GM15510 (cell line): Measurements from ENCODE around the gene ASH1L.

Experiments used
- POLR2A ChIP-seq: IDR thresholded peaks from 3 replicates; pipeline ENCODE4 v1.6.1; 2011; ENCODE audit warnings: borderline replicate concordance; ENCODE audit not compliant: insufficient read length; ENCODE audit errors: extremely low read depth

ASH1L gene

DNA sequence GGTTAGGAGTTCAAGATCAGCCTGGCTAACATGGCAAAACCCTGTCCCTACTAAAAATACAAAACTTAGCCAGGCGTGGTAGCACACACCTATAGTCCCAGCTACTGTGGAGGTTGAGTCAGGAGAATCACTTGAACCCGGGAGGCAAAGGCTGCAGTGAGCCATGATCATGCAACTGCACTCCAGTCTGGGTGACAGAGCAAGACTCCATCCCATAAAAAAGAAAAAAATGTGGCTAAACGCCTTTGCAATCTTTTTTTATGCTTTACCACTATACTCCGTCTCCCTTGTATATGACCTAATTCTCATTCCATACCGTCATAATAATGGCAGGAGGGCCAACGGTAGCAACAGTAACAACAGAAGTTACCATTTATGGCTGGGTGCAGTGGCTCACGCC lies 109.5 kb downstream of the ASH1L start:
- no peak for TF ChIP-seq POLR2A

DNA sequence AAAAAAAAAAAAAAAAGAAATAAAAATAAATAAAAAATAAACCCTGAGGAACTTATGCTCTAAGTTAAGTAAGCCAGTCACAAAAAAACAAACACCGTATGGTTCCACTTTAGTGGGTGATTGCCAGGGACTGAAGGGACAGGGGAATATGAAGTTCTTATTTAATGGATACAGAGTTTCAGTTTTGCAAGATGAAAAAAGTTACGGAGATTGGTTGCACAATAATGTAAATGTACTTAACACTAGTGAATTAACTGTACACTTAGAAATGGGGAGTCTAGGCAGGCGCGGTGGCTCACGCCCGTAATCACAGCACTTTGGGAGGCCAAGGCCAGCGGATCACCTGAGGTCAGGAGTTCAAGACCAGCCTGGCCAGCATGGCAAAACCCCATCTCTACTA lies 111.4 kb downstream of the ASH1L start:
- TF ChIP-seq POLR2A: no peak

DNA sequence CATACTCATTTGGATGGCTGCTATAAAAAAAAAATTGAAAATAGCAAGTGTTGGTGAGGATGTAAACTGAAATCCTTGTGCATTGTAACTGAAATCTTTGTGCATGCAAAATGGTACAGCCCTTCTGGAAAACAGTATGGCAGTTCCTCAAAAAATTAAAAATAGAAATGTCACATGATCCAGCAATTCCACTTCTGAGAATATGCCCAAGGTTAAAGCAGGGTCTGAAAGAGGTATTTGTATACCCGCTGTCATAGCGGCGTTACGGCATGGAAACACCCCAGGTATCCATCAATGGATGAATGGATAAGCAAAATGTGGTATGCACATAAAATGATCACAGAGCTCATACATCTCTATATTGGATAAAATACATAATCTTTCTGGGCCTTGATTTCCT lies 125.2 kb downstream of the ASH1L start:
- TF ChIP-seq POLR2A: no peak

DNA sequence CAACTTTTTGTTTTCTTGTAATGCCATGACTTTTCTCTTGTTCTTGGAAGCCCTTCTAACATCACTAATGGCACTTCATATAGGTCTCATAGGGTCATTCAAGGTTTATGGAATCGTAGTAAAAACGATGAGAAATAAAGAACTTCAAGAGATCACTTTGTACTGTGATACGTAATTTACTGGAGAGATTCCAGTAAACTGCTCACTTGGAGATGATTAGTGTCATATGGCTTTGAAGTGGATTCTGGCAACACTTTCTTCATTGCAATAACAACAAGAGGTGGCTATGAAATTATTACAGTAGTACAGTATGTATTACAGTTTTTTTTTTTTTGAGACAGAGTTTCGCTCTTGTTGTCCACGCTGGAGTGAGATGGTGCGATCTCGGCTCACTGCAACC lies 138.5 kb downstream of the ASH1L start:
- TF ChIP-seq POLR2A: no peak

DNA sequence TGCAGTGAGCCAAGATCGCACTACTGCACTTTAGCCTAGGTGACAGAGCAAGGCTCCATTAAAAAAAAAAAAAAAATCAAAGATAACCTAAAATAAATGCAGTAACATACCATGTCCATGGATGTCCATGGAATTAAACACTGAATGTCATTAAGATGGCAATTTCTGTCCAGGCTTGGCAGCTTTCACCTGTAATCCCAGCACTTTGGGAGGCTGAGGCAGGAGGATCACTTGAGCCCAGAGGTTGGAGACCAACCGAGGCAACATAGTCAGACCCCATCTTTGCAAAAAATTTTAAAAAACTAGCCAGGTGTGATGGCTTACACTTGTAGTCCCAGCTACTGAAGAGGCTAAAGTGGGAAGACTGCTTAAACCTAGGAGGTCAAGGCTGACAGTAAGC lies 141.8 kb downstream of the ASH1L start:
- no peak for TF ChIP-seq POLR2A

DNA sequence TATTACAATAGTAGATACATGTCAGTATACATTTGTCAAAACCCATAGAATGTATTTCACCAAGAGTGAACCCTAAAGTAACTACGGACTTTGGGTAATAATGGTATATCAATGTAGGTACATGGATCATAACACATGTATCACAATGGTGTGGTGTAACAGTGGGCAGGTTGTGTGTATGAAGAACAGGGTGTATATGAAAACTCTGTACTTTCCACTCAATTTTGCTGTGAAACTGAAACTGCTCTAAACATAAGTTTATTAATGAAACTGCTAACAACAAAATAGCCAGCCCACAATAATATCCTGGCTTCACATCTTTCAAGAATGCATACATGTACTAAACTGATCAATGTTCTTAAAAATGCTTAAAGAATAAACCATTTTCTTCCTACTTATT lies 151.7 kb downstream of the ASH1L start:
- TF ChIP-seq POLR2A: no peak

DNA sequence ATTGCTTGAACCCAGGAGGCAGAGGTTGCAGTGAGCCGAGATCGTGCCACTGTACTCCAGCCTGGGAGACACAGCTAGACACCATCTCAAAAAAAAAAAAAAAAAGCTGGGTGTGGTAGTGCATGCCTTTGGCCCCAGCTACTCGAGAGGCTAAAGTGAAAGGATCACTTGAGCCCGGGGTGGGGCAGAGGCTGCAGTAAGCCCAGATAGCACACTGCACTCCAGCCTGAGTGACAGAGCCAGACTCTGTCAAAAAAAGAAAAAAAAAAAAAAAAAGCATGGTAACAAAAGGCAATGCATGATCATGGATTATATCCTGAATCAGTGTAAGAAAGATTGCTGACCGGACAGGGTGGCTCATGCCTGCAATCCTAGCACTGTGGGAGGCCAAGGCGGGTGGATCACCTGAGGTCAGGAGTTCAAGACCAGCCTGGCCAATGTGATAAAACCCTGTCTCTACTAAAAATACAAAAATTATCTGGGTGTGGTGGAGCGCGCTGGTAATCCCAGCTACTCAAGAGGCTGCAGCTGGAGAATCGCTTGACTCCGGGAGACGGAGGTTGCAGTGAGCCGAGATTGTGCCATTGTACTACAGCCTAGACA lies 165.6 kb downstream of the ASH1L start:
- no peak for TF ChIP-seq POLR2A

DNA sequence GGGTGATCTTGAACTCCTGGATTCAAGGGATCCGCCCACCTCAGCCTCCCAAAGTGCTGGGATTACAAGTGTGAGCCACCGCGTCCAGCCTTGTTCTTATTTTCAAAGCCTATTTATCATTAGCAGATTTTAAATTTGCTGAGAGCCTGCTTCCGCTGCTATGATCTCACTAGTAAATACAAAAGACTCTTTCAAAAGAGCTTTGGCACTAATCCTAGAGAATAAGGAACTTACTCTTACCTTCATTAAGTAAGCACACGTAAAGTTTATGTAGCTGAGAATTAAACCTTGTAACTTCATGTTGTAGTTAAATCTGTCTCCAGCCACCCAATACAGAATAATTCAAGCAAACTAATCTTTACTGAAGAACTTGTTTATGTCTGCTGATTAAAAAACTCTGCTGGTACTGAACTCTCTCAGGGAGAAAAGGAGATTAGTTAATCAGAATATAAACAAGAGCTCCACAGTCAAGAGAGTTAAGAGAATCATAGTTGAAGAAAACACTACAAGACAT lies 169.6 kb downstream of the ASH1L start:
- no peak for TF ChIP-seq POLR2A

DNA sequence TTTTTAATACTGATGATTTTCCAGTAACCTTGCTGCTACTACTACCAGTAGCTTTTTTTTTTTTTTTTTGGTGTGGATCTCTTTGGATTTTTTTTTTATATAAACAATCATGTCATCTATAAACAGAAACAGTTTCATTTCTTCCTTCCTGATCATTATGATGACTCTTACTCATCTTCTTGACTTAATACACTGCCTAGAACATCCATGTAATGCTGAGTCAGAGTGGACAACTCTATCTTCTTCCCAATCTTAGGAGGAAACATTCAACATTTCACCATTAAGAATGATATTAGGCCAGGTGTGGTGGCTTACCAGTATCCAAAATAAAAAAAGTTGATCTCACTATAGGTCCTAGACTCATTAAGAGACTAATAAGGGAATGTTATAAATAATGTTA lies 172.8 kb downstream of the ASH1L start:
- no peak for TF ChIP-seq POLR2A

DNA sequence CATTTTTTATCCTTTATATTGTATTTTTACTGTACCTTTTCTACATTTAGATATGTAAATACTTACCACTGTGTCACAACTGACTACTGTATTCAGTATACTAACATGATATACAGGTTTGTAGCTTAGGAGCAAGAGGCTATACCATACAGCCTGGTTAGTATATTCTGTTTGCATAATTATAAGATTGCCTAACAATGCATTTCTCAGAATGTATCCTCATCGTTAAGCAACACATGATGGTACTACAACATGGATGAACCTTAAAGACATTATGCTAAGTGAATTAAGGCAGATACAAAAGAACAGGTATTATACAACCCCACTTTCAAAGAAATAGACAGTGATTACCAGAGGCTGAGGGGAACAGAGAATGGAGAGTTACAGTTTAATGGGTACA lies 179.2 kb downstream of the ASH1L start:
- no peak for TF ChIP-seq POLR2A

DNA sequence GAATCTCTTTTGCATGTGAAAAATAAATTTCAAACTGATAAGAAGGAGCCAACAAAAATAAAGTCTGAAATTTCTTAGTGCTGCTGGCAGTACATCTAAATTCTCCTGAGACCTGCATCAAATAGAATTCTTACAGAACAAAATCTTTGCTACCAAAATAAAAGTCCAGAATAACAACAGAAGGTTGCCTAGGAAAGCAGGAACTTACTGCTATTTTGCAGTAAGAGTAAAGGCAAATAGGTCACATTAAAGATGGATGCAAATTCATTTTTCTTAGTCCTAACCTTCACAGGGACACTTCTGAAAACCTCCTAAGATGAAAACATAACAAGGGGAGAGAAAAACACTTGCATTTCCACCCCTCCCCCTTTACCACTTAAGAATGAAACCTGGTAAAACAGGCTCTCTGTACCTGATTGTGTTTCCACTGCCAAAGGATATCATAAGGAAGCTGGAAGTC lies 182.9 kb downstream of the ASH1L start:
- TF ChIP-seq POLR2A: no peak

DNA sequence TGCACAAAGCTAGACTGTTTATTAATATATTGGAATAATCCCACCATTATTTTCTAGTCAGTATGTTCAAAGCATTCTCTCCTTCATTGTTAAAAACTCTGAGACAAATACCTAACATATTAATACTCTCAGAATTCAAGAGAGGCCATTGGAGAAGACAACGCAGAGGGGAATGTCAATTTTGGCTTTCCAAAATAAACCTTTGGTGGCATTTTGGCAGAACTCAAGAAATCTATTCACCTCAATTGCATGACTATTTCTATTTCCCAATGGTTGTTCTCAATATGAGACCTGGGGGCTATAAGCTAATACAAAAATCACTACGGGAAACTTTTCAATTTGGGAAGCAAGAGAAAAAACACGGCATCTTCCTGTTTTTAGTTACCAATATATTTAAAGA lies 183.4 kb downstream of the ASH1L start:
- no peak for TF ChIP-seq POLR2A

DNA sequence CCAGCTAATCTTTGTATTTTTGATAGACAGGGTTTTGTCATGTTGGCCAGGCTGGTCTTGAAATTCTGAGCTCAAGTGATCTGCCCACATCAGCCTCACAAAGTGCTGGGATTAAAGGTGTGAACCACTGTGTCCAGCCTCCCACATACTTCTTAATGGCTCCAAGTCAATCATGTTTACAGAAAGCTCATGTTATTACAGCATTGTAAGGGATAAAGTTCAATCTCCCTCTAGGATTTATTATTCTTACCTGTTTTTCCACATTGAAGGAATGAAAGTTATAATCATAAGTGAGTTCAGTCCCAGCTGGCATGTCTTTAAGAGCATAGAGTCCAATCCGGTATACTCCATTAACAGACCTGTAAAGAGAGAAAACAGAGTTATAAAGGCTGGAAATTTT lies 202.6 kb downstream of the ASH1L start:
- TF ChIP-seq POLR2A: no peak

DNA sequence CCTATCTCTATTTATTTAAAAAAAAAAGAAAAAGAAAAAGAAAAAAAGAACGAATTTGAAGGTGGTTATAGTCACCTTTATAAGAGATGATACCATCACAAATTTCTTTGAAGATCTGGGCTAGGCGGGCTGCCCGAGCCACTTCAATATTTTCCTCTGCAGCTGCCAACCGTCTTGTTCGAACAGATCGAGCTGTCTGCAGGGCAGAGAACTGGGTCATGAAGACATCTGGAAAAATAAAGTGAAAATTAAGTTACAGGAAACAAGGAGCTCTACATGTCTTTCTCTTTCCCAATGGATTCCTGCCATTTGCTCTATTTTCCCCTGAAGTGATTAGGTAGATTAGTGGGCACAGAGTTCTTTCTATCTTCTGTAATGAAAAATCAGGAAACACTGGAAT lies 210.0 kb downstream of the ASH1L start:
- no peak for TF ChIP-seq POLR2A

DNA sequence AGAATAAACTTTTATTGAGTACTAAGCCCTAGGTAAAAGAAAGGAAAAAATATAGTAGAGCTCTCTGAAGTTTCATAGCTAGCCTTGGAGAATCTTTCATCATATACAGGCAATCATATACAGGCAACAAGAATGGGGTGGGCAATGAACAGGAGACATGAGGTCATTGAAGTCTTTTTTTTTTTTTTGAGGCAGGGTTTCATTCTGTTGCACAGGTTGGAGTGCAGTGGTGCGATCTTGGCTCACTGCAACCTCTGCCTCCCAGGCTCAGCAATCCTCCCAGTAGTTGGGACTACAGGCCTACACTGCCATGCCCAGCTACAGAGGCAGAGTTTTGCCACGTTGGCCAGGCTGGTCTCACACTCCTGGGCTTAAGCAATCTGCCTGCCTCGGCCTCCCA lies 219.8 kb downstream of the ASH1L start:
- TF ChIP-seq POLR2A: no peak

DNA sequence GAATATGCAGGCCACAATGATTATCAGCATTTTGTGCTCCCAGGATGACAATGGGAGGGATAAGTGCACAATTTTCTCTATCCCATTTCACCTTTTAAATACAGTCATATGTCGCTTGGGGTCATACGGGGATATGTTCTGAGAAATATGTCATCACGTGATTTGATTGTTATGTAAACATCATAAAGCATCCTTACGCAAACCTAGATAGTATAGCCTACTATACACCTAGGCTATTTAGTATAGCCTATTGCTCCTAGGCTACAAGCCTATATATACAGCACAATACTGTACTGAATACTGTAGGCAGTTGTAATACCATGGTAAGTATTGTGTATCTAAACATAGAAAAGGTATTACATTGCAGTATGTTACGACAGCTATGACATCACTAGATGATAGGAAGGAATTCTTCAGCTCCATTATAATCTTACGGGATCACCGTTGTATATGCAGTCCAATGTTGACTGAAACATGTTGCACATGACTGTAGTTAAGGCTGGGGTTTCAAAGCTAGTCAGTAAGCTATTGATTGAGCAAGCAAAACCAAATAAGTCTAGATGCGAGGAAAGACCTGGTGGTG lies 223.0 kb downstream of the ASH1L start:
- TF ChIP-seq POLR2A: no peak

DNA sequence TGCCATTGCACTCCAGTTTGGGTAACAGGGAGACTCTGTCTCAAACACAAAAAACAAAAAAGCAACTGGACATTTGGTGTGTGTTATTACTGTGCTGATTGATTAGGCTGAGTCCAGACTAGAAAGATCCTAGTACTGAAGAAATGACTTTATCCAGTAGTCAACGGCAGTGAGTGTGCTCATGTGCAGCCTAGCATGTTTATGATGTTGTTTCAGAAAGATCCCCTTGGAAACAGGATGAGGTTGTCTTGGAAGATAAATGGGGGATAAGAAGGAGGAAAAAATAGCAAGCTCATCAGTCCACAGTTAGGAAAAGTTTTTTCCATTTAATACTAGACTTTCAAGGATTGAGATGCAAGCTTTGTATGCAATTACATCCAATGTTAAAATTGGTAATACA lies 227.6 kb downstream of the ASH1L start:
- TF ChIP-seq POLR2A: no peak

DNA sequence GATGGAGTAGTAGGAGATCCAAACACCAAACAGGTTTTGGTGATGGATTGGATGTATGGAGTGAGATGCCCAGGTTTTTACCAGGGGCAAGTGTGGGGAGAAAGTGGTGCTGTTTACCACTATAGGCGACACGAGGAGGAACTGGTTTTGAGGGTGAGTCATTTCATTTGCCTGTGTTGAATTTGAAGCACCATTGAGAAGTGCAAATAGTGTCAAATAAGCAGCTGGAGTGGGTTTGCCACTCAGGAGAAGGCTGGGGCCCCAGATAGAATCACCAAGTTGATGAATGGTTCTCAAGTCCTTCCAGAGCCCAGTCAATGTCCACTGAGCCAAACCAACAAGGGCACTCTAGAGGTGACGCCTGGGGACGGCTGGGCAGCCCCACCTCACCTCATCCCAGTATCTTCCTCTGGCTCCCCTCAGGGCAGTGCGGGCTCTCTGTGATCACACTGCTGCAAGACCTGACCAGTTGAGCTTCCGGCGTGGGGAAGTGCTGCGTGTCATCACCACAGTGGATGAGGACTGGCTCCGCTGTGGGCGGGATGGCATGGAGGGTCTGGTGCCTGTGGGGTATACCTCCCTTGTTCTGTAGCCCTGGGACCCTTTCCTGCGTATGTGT lies 232.5 kb downstream of the ASH1L start:
- TF ChIP-seq POLR2A: no peak
